OCI-LY1 (cell line): ENCODE measurements around the gene ARHGAP33.

Experiments
- H2AFZ ChIP-seq: fragments of 200-600 bp; sonication (generic), shearing (Covaris generic); 2 replicates; pipeline ENCODE4 v1.6.0; 2014; ENCODE audit warnings: antibody characterized with exemption, mild to moderate bottlenecking, low read length
- H3F3A ChIP-seq: fragments of 200-600 bp; sonication (generic), shearing (Covaris generic); 2 replicates; pipeline ENCODE4 v1.6.0; 2014; ENCODE audit warnings: mild to moderate bottlenecking, antibody characterized with exemption, low read length, moderate library complexity; ENCODE audit not compliant: insufficient read depth
- H3K27ac ChIP-seq: fragments of 200-600 bp; sonication (generic); 2 replicates; pipeline ENCODE4 v1.5.1; 2014; ENCODE audit warnings: low read length, mixed run types, mild to moderate bottlenecking, low read depth; ENCODE audit not compliant: poor library complexity, severe bottlenecking
- H3K27me3 ChIP-seq: fragments of 200-600 bp; sonication (generic); 2 replicates; pipeline ENCODE4 v1.6.0; 2014; ENCODE audit warnings: antibody characterized with exemption, mild to moderate bottlenecking, low read length, moderate library complexity; ENCODE audit not compliant: insufficient read depth
- H3K36me3 ChIP-seq: fragments of 200-600 bp; sonication (generic); 2 replicates; pipeline ENCODE4 v1.6.1; 2014; ENCODE audit warnings: mild to moderate bottlenecking, antibody characterized with exemption, low read length, moderate library complexity, mixed read lengths; ENCODE audit not compliant: insufficient read depth
- H3K4me1 ChIP-seq: fragments of 200-600 bp; sonication (generic); 2 replicates; pipeline ENCODE4 v1.5.1; 2014; ENCODE audit warnings: mild to moderate bottlenecking, low read length, moderate library complexity; ENCODE audit not compliant: insufficient read depth, severe bottlenecking
- H3K4me2 ChIP-seq: fragments of 200-600 bp; sonication (generic), shearing (Covaris generic); 2 replicates; pipeline ENCODE4 v1.6.1; 2014; ENCODE audit warnings: low read length
- H3K4me3 ChIP-seq: fragments of 200-600 bp; sonication (generic); 2 replicates; pipeline ENCODE4 v1.5.1; 2014; ENCODE audit warnings: low read length, low read depth, mild to moderate bottlenecking, mixed read lengths; ENCODE audit not compliant: poor library complexity, severe bottlenecking
- H3K79me2 ChIP-seq: fragments of 200-600 bp; shearing (Covaris generic); 2 replicates; pipeline ENCODE4 v1.6.1; 2016; ENCODE audit warnings: mixed run types, low read length, mixed read lengths; ENCODE audit not compliant: insufficient read depth
- H3K9ac ChIP-seq: fragments of 200-600 bp; sonication (generic), shearing (Covaris generic); 2 replicates; pipeline ENCODE4 v1.6.1; 2014; ENCODE audit warnings: mild to moderate bottlenecking, low read length, mixed read lengths
- H3K9me2 ChIP-seq: fragments of 200-600 bp; sonication (generic), shearing (Covaris generic); 2 replicates; pipeline ENCODE4 v1.6.1; 2014; ENCODE audit warnings: low read depth, mild to moderate bottlenecking, low read length, mixed read lengths
- H3K9me3 ChIP-seq: fragments of 200-600 bp; shearing (Covaris generic); 2 replicates; pipeline ENCODE4 v1.6.1; 2014; ENCODE audit warnings: low read length, mixed read lengths
- H4K20me1 ChIP-seq: fragments of 200-600 bp; sonication (generic), shearing (Covaris generic); 2 replicates; pipeline ENCODE4 v1.6.0; 2016; ENCODE audit warnings: mild to moderate bottlenecking, low read length; ENCODE audit not compliant: insufficient read depth
- CTCF ChIP-seq: fragments of 200-600 bp; sonication (generic), shearing (Covaris generic); IDR thresholded peaks from 2 replicates; pipeline ENCODE4 v1.5.1; 2017; ENCODE audit warnings: mild to moderate bottlenecking, antibody characterized with exemption, low read length, moderate library complexity, mixed read lengths
- EZH2 ChIP-seq: fragments of 200-600 bp; sonication (generic), shearing (Covaris generic); IDR thresholded peaks from 2 replicates; pipeline ENCODE4 v1.8.0; 2017; ENCODE audit warnings: borderline replicate concordance, mixed run types, mild to moderate bottlenecking, antibody characterized with exemption, low read length, moderate library complexity, mixed read lengths

ARHGAP33 gene

GRCh38 chr19:35730326-35730725, 45.0 kb upstream of the ARHGAP33 start:
- H4K20me1 ChIP-seq: no peaks in the 10 kb centered on the region
- no peaks in the 10 kb centered on the region for H3K79me2 ChIP-seq
- H3K9me2 ChIP-seq: no peaks in the 10 kb centered on the region
- no peaks in the 10 kb centered on the region for H3K4me1 ChIP-seq
- no peaks in the 10 kb centered on the region for H3F3A ChIP-seq
- no peak overlapping the region for H2AFZ ChIP-seq
- TF ChIP-seq EZH2: no peak
- no peak for TF ChIP-seq CTCF
- no peak overlapping the region for H3K4me2 ChIP-seq
- H3K27me3 ChIP-seq: no peaks in the 10 kb centered on the region
- H3K9me3 ChIP-seq: no peaks in the 10 kb centered on the region
- H3K4me3 ChIP-seq: no peak overlapping the region
- peaks cover 93% of the 10 kb centered on the region for H3K36me3 ChIP-seq
- no peak overlapping the region for H3K9ac ChIP-seq
- H3K27ac ChIP-seq: no peak overlapping the region

GRCh38 chr19:35731353-35731752, 44.0 kb upstream of the ARHGAP33 start:
- Histone ChIP-seq H3K4me1 (no peaks in the 10 kb centered on the region), H3F3A (no peaks in the 10 kb centered on the region), H3K4me3 (no peak overlapping the region), H3K9ac (no peak overlapping the region), H4K20me1 (no peaks in the 10 kb centered on the region), H2AFZ (no peak overlapping the region), H3K4me2 (no peak overlapping the region), H3K27ac (no peak overlapping the region), H3K27me3 (no peaks in the 10 kb centered on the region), H3K36me3 (peaks cover 89% of the 10 kb centered on the region), H3K79me2 (no peaks in the 10 kb centered on the region), H3K9me3 (no peaks in the 10 kb centered on the region), H3K9me2 (no peaks in the 10 kb centered on the region)
- TF ChIP-seq EZH2 (no peak), CTCF (no peak)

- TF ChIP-seq EZH2 (no peak), CTCF (no peak)
- Histone ChIP-seq H4K20me1 (no peaks in the 10 kb centered on the region), H3K9me2 (no peaks in the 10 kb centered on the region), H2AFZ (no peak overlapping the region), H3K4me1 (no peaks in the 10 kb centered on the region), H3K27me3 (no peaks in the 10 kb centered on the region), H3K79me2 (no peaks in the 10 kb centered on the region), H3K36me3 (peaks cover 92% of the 10 kb centered on the region), H3K9ac (no peak overlapping the region), H3K27ac (no peak overlapping the region), H3K4me3 (no peak overlapping the region), H3K9me3 (no peaks in the 10 kb centered on the region), H3F3A (no peaks in the 10 kb centered on the region), H3K4me2 (no peak overlapping the region)
Measured at GRCh38 chr19:35731779-35732405, 43.5 kb upstream of the ARHGAP33 start.
